Measurements from ENCODE around the gene MLF1. TPM values are rescaled to one million over a fixed set of nuclear protein-coding genes. Genes with fewer than 3 reads are reported as not detected.

Gene MLF1
- total and polyA plus RNA-seq, 2 donors (not counting 1 experiment from before 2014, with no cell fraction given): 0.25 TPM; not detected in 1

DNA sequence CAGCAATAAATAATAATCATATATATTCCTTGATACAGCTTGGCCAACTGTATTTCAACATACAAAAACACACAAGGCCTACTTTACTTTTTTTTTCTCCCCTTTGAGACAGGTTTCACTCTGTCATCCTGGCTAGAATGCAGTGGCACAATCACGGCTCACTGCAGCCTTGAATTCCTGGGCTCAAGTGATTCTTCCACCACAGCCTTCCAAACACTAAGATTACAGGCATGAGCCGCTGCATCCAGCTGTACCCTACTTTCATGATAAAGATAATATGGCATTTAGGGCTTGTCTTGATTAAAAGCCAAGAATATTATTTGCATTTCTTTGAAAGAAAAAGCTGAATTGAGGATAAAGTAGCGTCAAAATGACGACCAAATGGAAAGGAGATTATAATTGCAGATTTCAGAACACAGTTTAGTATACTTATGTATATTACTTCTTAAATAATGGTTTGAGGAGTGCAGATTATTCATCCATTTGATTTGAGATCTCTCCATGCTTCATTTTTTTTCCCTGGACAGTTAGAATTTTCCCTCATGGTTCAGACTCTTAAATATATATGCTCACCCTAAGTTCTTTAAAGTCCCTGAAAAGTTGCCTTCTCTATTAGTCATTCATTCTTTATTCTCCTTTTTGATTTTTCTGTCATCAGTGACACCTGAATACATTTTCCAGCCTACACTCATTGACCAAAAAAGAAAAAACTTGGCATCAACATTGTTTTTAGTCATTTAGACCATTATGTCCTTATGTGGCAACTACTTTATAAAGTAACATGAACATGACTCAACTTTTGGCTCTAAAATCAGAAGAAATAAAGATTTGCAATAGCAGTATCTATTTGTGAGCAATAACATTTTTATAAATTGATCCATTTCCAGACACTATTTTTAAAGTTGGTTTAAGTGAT is 48.5 kb upstream of the MLF1 start:
- DNase-seq: no peak
- Histone ChIP-seq H3K27ac (ENCODE audit: low read length in 2 of 2) (no peak overlapping the region), H2AFZ (ENCODE audit: insufficient read depth, low read depth, low read length, poor library complexity, severe bottlenecking) (no peak overlapping the region), H3K9me3 (ENCODE audit: control extremely low read depth in 1 of 3, control insufficient read depth in 2 of 3, insufficient read depth in 1 of 3, low read length in 2 of 3) (no peaks in the 10 kb centered on the region), H3K4me3 (ENCODE audit: control extremely low read depth in 1 of 5, extremely low read depth in 1 of 5, insufficient read depth in 1 of 5, low read depth in 2 of 5, low read length in 4 of 5) (no peak overlapping the region), H3K36me3 (replicated peaks in 1 of 2; ENCODE audit: control extremely low read depth in 1 of 2, control insufficient read depth in 1 of 2, extremely low read depth in 1 of 2, insufficient read depth in 2 of 2, low read length in 1 of 2) (no peaks in the 10 kb centered on the region), H3K4me1 (ENCODE audit: control insufficient read depth in 2 of 2, insufficient read depth in 2 of 2, low read length in 2 of 2) (no peaks in the 10 kb centered on the region), H3K27me3 (replicated peaks in 1 of 4; ENCODE audit: control extremely low read depth in 1 of 4, control insufficient read depth in 3 of 4, insufficient read depth in 4 of 4, low read length in 3 of 4) (no peaks in the 10 kb centered on the region), H3K4me2 (replicated peaks; ENCODE audit: low read depth, low read length, poor library complexity, severe bottlenecking) (no peak overlapping the region), H4K20me1 (ENCODE audit: control insufficient read depth, insufficient read depth, low read length, poor library complexity, severe bottlenecking) (no peaks in the 10 kb centered on the region), H3K79me2 (ENCODE audit: control insufficient read depth, insufficient read depth, low read length) (no peaks in the 10 kb centered on the region), H3K9ac (ENCODE audit: low read length) (no peak overlapping the region)
- intact Hi-C loops (cut with micrococcal nuclease): no loop called here
- POLR2A ChIA-PET: no interaction called here
- CTCF ChIA-PET: no interaction called here
- Mint-ChIP-seq H3K4me1 (no peaks in the 10 kb centered on the region), H3K9me3 (ENCODE audit: insufficient read depth) (peaks cover 2% of the 10 kb centered on the region), H3K27ac (no peak overlapping the region), H3K4me3 (no peak overlapping the region), H3K27me3 (no peaks in the 10 kb centered on the region)
- 100% methylated on average over 1 of the region's 4 CpGs for WGBS (ENCODE audit: insufficient coverage)
- no peak for TF ChIP-seq EZH2 (IDR thresholded peaks at IDR 0.05; ENCODE audit: borderline replicate concordance, insufficient read depth, low read depth, low read length, poor library complexity, severe bottlenecking)
- TF ChIP-seq, protein P1, sequence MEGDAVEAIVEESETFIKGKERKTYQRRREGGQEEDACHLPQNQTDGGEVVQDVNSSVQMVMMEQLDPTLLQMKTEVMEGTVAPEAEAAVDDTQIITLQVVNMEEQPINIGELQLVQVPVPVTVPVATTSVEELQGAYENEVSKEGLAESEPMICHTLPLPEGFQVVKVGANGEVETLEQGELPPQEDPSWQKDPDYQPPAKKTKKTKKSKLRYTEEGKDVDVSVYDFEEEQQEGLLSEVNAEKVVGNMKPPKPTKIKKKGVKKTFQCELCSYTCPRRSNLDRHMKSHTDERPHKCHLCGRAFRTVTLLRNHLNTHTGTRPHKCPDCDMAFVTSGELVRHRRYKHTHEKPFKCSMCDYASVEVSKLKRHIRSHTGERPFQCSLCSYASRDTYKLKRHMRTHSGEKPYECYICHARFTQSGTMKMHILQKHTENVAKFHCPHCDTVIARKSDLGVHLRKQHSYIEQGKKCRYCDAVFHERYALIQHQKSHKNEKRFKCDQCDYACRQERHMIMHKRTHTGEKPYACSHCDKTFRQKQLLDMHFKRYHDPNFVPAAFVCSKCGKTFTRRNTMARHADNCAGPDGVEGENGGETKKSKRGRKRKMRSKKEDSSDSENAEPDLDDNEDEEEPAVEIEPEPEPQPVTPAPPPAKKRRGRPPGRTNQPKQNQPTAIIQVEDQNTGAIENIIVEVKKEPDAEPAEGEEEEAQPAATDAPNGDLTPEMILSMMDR (IDR thresholded peaks at IDR 0.05): no peak
- no peak for ATAC-seq (ENCODE audit: low read depth)

DNA sequence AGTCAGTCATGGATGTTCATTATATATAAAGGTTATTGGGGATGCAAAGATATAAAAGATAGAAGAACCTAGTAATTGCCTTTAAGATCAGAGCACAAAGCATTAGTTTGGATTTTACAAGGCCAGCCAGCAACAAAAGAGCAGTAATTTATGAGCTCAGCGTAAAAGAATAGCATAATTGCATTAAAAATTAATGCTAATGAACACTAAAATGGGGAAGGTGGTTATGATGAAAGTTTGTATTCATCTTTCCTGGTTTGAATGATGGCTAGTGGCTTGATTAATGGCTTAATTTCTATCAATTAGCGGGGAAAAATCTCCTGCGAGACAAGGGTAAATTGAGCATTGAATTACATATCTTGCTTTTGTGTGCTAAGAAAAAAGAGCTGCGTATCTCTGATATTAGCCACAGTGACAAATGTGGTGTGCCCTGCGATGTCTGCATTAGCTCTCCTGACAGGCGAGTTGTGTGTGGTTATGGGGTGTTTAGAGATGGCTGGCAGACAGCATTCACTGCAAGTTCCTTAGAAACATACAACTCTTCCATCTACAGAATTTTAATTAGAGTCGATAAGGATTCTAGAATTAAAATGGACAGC is 42.8 kb upstream of the MLF1 start:
- WGBS (ENCODE audit: insufficient coverage): 100% methylated on average over 4 of the region's 7 CpGs
- TF ChIP-seq EZH2 (IDR thresholded peaks at IDR 0.05; ENCODE audit: borderline replicate concordance, insufficient read depth, low read depth, low read length, poor library complexity, severe bottlenecking): no peak
- TF ChIP-seq, protein P1 (IDR thresholded peaks at IDR 0.05): no peak
- peaks cover 2% of the 10 kb centered on the region for H3K9me3 Mint-ChIP-seq (ENCODE audit: insufficient read depth)

More for the DNA sequence above, 42.8 kb upstream of the MLF1 start:
- no peaks in the 10 kb centered on the region for H3K27me3 ChIP-seq (replicated peaks in 1 of 4; ENCODE audit: control extremely low read depth in 1 of 4, control insufficient read depth in 3 of 4, insufficient read depth in 4 of 4, low read length in 3 of 4)
- Mint-ChIP-seq H3K27me3 (no peaks in the 10 kb centered on the region), H3K4me3 (no peak overlapping the region), H3K27ac (no peak overlapping the region), H3K4me1 (no peaks in the 10 kb centered on the region)
- DNase-seq (no peak), ATAC-seq (ENCODE audit: low read depth) (no peak)
- H3K79me2 ChIP-seq (ENCODE audit: control insufficient read depth, insufficient read depth, low read length): no peaks in the 10 kb centered on the region
- no peak overlapping the region for H3K4me2 ChIP-seq (replicated peaks; ENCODE audit: low read depth, low read length, poor library complexity, severe bottlenecking)
- CTCF ChIA-PET: interaction anchor here (0.9 kb wide), 1 partner anchor 910 kb away, joined by 3 read pairs; no protein-coding TSS in a partner anchor
- H4K20me1 ChIP-seq (ENCODE audit: control insufficient read depth, insufficient read depth, low read length, poor library complexity, severe bottlenecking): no peaks in the 10 kb centered on the region
- intact Hi-C loops (cut with micrococcal nuclease): no loop called here
- H3K9me3 ChIP-seq (ENCODE audit: control extremely low read depth in 1 of 3, control insufficient read depth in 2 of 3, insufficient read depth in 1 of 3, low read length in 2 of 3): no peaks in the 10 kb centered on the region
- no peaks in the 10 kb centered on the region for H3K36me3 ChIP-seq (replicated peaks in 1 of 2; ENCODE audit: control extremely low read depth in 1 of 2, control insufficient read depth in 1 of 2, extremely low read depth in 1 of 2, insufficient read depth in 2 of 2, low read length in 1 of 2)
- H3K27ac ChIP-seq (ENCODE audit: low read length in 2 of 2): no peak overlapping the region
- no peak overlapping the region for H3K4me3 ChIP-seq (ENCODE audit: control extremely low read depth in 1 of 5, extremely low read depth in 1 of 5, insufficient read depth in 1 of 5, low read depth in 2 of 5, low read length in 4 of 5)
- POLR2A ChIA-PET: no interaction called here
- H3K9ac ChIP-seq (ENCODE audit: low read length): no peak overlapping the region
- H3K4me1 ChIP-seq (ENCODE audit: control insufficient read depth in 2 of 2, insufficient read depth in 2 of 2, low read length in 2 of 2): no peaks in the 10 kb centered on the region
- no peak overlapping the region for H2AFZ ChIP-seq (ENCODE audit: insufficient read depth, low read depth, low read length, poor library complexity, severe bottlenecking)

Measured in B cell (primary cell).